NCI-H510A treated with DMSO at 0.1 percent for 48 hours (cell line): ENCODE measurements around the gene AKAP13.

Experiments
- DNase-seq: peaks from one replicate; lab custom pipeline; 2025; lab: John Stamatoyannopoulos, UW

Gene AKAP13

GRCh38 chr15:85706779-85707518, 326.5 kb downstream of the AKAP13 start:
- DNase-seq: no peak

GRCh38 chr15:85707519-85708338, 327.3 kb downstream of the AKAP13 start:
- no peak for DNase-seq

- no peak for DNase-seq
These were observed 328.1 kb downstream of the AKAP13 start for GRCh38 chr15:85708402-85708941.

GRCh38 chr15:85709250-85709649, 328.8 kb downstream of the AKAP13 start:
- DNase-seq: no peak

- DNase-seq: no peak
These were observed 330.0 kb downstream of the AKAP13 start for GRCh38 chr15:85710340-85710842.

- no peak for DNase-seq
These were observed 331.3 kb downstream of the AKAP13 start for GRCh38 chr15:85711580-85712192.

GRCh38 chr15:85716261-85716660, 335.9 kb downstream of the AKAP13 start:
- DNase-seq: no peak

GRCh38 chr15:85717212-85717611, 336.8 kb downstream of the AKAP13 start:
- DNase-seq: no peak

GRCh38 chr15:85718271-85718971, 338.0 kb downstream of the AKAP13 start:
- DNase-seq: no peak

- DNase-seq: no peak
These were observed 338.6 kb downstream of the AKAP13 start for GRCh38 chr15:85718981-85719380.

- no peak for DNase-seq
These were observed 342.2 kb downstream of the AKAP13 start for GRCh38 chr15:85722374-85723152.

GRCh38 chr15:85723960-85724945, 343.9 kb downstream of the AKAP13 start:
- DNase-seq: no peak

GRCh38 chr15:85725019-85725418, 344.6 kb downstream of the AKAP13 start:
- no peak for DNase-seq

- DNase-seq: no peak
These were observed 345.2 kb downstream of the AKAP13 start for GRCh38 chr15:85725564-85725963.

- DNase-seq: no peak
These were observed 346.1 kb downstream of the AKAP13 start for GRCh38 chr15:85726454-85726853.

GRCh38 chr15:85727068-85727467, 346.7 kb downstream of the AKAP13 start:
- no peak for DNase-seq

GRCh38 chr15:85730001-85730820, 349.8 kb downstream of the AKAP13 start:
- DNase-seq: peak; percentile 30

GRCh38 chr15:85733416-85733815, 353.0 kb downstream of the AKAP13 start:
- DNase-seq: no peak

- DNase-seq: no peak
These were observed 356.7 kb downstream of the AKAP13 start for GRCh38 chr15:85737061-85737460.
